NB4 (cell line): ENCODE measurements around the gene KTN1.

Experiments used
- CTCF ChIP-seq: IDR thresholded peaks from one replicate; pipeline ENCODE4 v1.5.1; 2012; ENCODE audit warnings: low read depth, low read length
- MAX ChIP-seq: IDR thresholded peaks from 2 replicates; pipeline ENCODE4 v1.6.1; 2011; ENCODE audit warnings: low read depth, low read length
- MYC ChIP-seq: IDR thresholded peaks from 2 replicates; pipeline ENCODE4 v1.6.1; 2011; ENCODE audit warnings: low read depth, low read length

- TF ChIP-seq MAX (no peak), CTCF (no peak), MYC (no peak)
Measured at GRCh38 chr14:55611859-55612258, 31.9 kb downstream of the KTN1 start.
